Ovary (tissue), 9 donors: ENCODE data around the gene MPIG6B. TPM values are rescaled to one million over a fixed set of nuclear protein-coding genes. Genes with fewer than 3 reads are reported as not detected.
"Not testable (repeated sequence)": the region's sequence is repeated elsewhere in the genome, so short reads cannot be mapped to it uniquely, and the experiment has no call there.

Source experiments
- DNase-seq, 5 donors: peaks; one replicate each; pipeline ENCODE4 v3.0.0-alpha.2; 2019 to 2020
- H3K27ac ChIP-seq, 2 donors: fragments of 200-600 bp; one replicate each; pipeline versions ENCODE4 v1.5.1 to v1.8.0; 2019 to 2022
- H3K27me3 ChIP-seq: fragments of 200-600 bp; one replicate; pipeline ENCODE4 v1.8.0; 2022
- H3K36me3 ChIP-seq: fragments of 200-600 bp; sonication (generic); one replicate; pipeline ENCODE4 v1.5.1; 2019
- H3K4me1 ChIP-seq: one replicate; pipeline ENCODE4 v1.8.1; 2013; ENCODE audit warnings: mild to moderate bottlenecking, moderate library complexity; ENCODE audit not compliant: insufficient read depth
- H3K4me3 ChIP-seq: fragments of 200-600 bp; sonication (generic); one replicate; pipeline ENCODE4 v1.5.1; 2017
- H3K9me3 ChIP-seq, 2 donors: fragments of 200-600 bp in 1 of 2; sonication (generic) in 1 of 2; one replicate each; pipeline versions ENCODE4 v1.5.1 to v1.8.1; 2013 to 2019; ENCODE audit warnings: mild to moderate bottlenecking in 1 of 2, moderate library complexity in 1 of 2
- CTCF ChIP-seq, 3 donors: fragments of 450-650 bp in 2 of 3; fragments of 200-600 bp in 1 of 3; IDR thresholded peaks; one replicate each; pipeline versions ENCODE4 v1.5.1 to v1.8.0; 2016 to 2022; ENCODE audit warnings: antibody characterized with exemption in 3 of 3, mild to moderate bottlenecking in 1 of 3
- EP300 ChIP-seq: sonication (generic); formaldehyde crosslinking; IDR thresholded peaks from one replicate; pipeline ENCODE4 v1.6.1; 2017; ENCODE audit warnings: antibody characterized with exemption
- POLR2A ChIP-seq: fragments of 450-650 bp; IDR thresholded peaks from one replicate; pipeline ENCODE4 v1.6.1; 2017; ENCODE audit warnings: antibody characterized with exemption, mild to moderate bottlenecking, moderate library complexity
- WGBS, 3 donors: extraction: QIAGEN DNeasy Blood & Tissue Kit in 1 of 3; methylation state at CpG; one replicate each; pipeline versions ENCODE4 v1.1.5 to v1.1.7; 2013 to 2017; 5-methylcytosine and 5-hydroxymethylcytosine counted together
- intact Hi-C, 4 donors: fragments of 100-400 bp; cut with DNase I; formaldehyde crosslinking; loops; one replicate each; pipeline versions ENCODE4 v1.11.0 to v1.15.1; 2022 to 2023
- polyA plus RNA-seq, 2 donors: library from polyadenylated mRNA; stranded (reverse); fragments of 200-250 nt in 1 of 2; fragments of 350-450 nt in 1 of 2; fragmentation: Illumina TruSeq in 1 of 2; extraction: RNeasy Lipid Tissue Mini Kit (QIAGEN cat#74804) in 1 of 2; gene quantifications; one replicate each; pipeline ENCODE4 v1.2.3, GENCODE V29; 2013 to 2014
- total RNA-seq, 7 donors: library from RNA; depleted of rRNA in 2 of 7; stranded (reverse); fragments of >200 nt in 2 of 7; fragmentation: NEBNext Ultra II Directional in 3 of 7; extraction: Animal tissue kit (Norgen Biotek cat#: 25700) in 3 of 7; gene quantifications; one replicate each; pipeline versions ENCODE4 v1.1.0 to v1.2.4, GENCODE V29; 2016 to 2023
- donor health status: DM: no; HTN: no; CAD: no; lungs with moderate emphysema.
- donor health status: DM: no; HTN: no; CAD: no.
- donor health status: Bipolar disorder and iron deficiency.
- donor health status: DM: yes; HTN: yes; CAD: no.
- donor health status: DM: no; HTN: no; CAD: no.
- donor health status: DM: yes; HTN: yes; CAD: no.

The MPIG6B gene
- total and polyA plus RNA-seq, 9 donors: 0.06 to 0.94 (median 0.60) TPM; not detected in 4

DNA sequence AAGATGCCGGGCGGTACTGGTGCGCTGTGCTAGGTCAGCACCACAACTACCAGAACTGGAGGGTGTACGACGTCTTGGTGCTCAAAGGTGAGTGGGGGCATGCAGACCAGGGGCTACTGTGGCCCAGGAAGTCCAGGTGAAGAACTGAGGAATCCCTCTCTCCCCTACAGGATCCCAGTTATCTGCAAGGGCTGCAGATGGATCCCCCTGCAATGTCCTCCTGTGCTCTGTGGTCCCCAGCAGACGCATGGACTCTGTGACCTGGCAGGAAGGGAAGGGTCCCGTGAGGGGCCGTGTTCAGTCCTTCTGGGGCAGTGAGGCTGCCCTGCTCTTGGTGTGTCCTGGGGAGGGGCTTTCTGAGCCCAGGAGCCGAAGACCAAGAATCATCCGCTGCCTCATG is 15.5 kb upstream of the MPIG6B start:
- intact Hi-C loops: no loop called here
- Histone ChIP-seq H3K27ac (no peak overlapping the region), H3K36me3 (no peaks in the 10 kb centered on the region), H3K4me3 (no peak overlapping the region), H3K4me1 (peaks cover 3% of the 10 kb centered on the region), H3K9me3 (no peaks in the 10 kb centered on the region), H3K27me3 (no peaks in the 10 kb centered on the region)
- no peak for DNase-seq
- TF ChIP-seq CTCF (IDR thresholded peaks at IDR 0.05): no peak
- TF ChIP-seq POLR2A: no peak
- TF ChIP-seq EP300: no peak
- 84 to 88% (median 85%) methylated on average over 10 of the region's 10 CpGs for WGBS, 3 donors

DNA sequence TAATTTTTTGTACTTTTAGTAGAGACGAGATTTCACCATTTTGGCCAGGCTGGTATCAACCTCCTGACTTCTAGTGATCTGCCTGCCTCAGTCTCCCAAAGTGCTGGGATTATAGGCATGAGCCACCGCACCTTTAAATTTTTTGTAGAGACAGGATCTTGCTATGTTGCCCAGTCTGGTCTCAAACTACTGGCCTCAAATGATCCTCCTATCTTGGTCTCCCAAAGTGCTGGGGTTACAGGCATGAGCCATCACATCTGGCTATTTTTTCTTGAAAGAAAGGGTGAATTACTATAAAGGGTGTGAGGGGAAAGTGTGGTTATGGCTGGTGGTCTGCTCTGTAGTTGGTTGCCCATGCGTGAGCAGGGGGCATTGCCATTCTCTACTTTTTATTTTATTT is 14.9 kb upstream of the MPIG6B start:
- 92 to 98% (median 96%) methylated on average over 3 of the region's 3 CpGs for WGBS, 3 donors
- intact Hi-C loops: no loop called here
- no peak overlapping the region for H3K4me3 ChIP-seq
- H3K9me3 ChIP-seq: no peaks in the 10 kb centered on the region
- DNase-seq: no peak
- no peak overlapping the region for H3K27ac ChIP-seq
- peaks cover 3% of the 10 kb centered on the region for H3K4me1 ChIP-seq
- H3K27me3 ChIP-seq: no peaks in the 10 kb centered on the region
- no peaks in the 10 kb centered on the region for H3K36me3 ChIP-seq
- TF ChIP-seq EP300 (no peak), CTCF (IDR thresholded peaks at IDR 0.05) (no peak), POLR2A (no peak)

DNA sequence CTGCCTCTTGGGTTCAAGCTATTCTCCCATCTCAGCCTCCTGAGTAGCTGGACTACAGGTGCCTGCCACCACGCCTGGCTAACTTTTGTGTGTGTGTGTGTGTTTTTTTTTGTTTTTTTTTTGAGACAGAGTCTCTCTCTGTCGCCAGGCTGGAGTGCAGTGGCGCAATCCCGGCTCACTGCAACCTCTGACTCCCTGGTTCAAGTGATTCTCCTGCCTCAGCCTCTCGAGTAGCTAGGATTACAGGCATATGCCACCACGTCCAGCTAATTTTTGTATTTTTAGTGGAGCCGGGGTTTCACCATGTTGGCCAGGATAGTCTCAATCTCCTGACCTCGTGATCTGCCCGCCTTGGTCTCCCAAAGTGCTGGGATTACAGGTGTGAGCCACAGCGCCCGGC is 14.0 kb upstream of the MPIG6B start:
- H3K4me1 ChIP-seq, intact Hi-C loops, H3K9me3 ChIP-seq, DNase-seq, H3K36me3 ChIP-seq, H3K4me3 ChIP-seq, H3K27me3 ChIP-seq, H3K27ac ChIP-seq: not testable (repeated sequence)
- WGBS, 3 donors: 87% methylated on average over 11 of the region's 11 CpGs

DNA sequence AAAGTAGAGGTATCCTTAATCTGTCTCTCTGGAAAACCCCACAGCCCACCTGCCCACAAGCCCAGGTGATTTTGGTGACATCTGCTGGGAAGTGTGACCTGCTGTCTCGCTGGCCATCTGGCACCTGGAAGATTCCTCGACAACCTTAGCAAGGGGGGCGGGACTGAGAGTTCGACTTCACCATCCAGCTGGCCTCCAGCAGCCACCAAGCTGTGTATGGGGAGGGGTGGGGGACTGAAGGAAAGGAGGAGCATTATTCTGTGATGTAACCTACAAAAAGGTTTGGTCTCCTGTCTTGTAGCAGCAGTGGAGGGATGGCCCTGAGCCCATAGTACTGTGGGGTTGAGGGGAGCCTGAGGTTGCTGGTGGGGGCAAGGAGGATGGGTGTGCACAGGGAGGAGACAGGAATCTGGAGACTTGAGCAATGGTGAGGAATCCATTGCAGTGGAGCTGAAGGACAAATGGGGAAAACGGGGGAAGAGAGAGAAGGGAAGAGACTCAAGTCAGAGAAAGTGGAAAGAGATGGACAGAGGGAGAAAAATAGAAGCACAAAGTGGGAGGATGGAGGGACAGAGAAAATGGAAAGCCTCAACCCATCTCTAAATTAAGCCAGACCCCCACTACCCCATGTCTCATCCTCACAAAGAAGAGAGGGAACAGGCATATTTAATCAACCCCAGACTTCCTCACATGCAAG is 12.5 kb upstream of the MPIG6B start:
- H3K4me1 ChIP-seq: no peaks in the 10 kb centered on the region
- 48 to 50% (median 49%) methylated on average over 5 of the region's 5 CpGs for WGBS, 3 donors
- H3K4me3 ChIP-seq: no peak overlapping the region
- intact Hi-C loops: no loop called here
- H3K27ac ChIP-seq: no peak overlapping the region
- TF ChIP-seq CTCF (IDR thresholded peaks at IDR 0.05) (no peak), EP300 (no peak)
- H3K9me3 ChIP-seq: no peaks in the 10 kb centered on the region
- H3K27me3 ChIP-seq: no peaks in the 10 kb centered on the region
- no peak for DNase-seq
- H3K36me3 ChIP-seq: no peaks in the 10 kb centered on the region

DNA sequence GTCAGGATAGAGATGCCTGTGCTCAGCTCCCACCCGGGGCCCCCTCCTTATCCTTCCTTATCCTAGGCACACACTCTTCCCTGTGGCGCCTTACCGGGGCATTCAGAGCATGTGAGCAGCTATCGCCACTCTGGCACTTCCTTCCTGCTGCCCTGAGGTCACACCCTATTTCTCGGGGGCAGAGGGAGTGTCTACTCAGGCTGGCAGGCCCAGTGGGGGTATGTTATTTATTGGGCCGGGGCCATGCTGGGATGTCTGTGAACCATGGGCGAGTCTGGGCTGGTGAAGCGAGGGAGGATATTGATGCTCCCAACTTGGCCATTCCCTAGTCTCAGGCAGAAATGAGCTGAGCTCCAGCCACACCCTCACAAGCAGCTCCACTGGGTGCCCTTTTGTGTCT is 11.9 kb upstream of the MPIG6B start:
- intact Hi-C loops: no loop called here
- no peak for TF ChIP-seq POLR2A
- TF ChIP-seq EP300: no peak
- TF ChIP-seq CTCF (IDR thresholded peaks at IDR 0.05): no peak
- H3K27me3 ChIP-seq: no peaks in the 10 kb centered on the region
- no peaks in the 10 kb centered on the region for H3K36me3 ChIP-seq
- 55 to 66% (median 55%) methylated on average over 8 of the region's 8 CpGs for WGBS, 3 donors
- H3K4me1 ChIP-seq: no peaks in the 10 kb centered on the region
- no peak for DNase-seq
- no peak overlapping the region for H3K4me3 ChIP-seq
- H3K9me3 ChIP-seq: no peaks in the 10 kb centered on the region
- H3K27ac ChIP-seq: no peak overlapping the region
